Colonic mucosa (tissue), 4 donors: ENCODE measurements around the gene PKD2L2. TPM values are rescaled to one million over a fixed set of nuclear protein-coding genes. Genes with fewer than 3 reads are reported as not detected.

ENCODE experiments used
- DNase-seq: peaks from one replicate; pipeline ENCODE4 v3.0.0-alpha.2; 2020
- H3K27ac ChIP-seq: fragments of 200-600 bp; one replicate; pipeline ENCODE4 v1.8.0; 2021
- H3K27me3 ChIP-seq: fragments of 200-600 bp; one replicate; pipeline ENCODE4 v1.8.0; 2021
- H3K36me3 ChIP-seq: fragments of 200-600 bp; one replicate; pipeline ENCODE4 v1.8.0; 2021
- H3K4me1 ChIP-seq: fragments of 200-600 bp; one replicate; pipeline ENCODE4 v1.8.0; 2021; ENCODE audit warnings: mild to moderate bottlenecking
- H3K4me3 ChIP-seq: fragments of 200-600 bp; one replicate; pipeline ENCODE4 v1.8.0; 2021
- H3K9ac ChIP-seq, 2 donors: one replicate each; pipeline ENCODE4 v1.7.0; 2013; ENCODE audit warnings: control low read depth in 2 of 2, low read depth in 2 of 2, low read length in 2 of 2
- H3K9me3 ChIP-seq: fragments of 200-600 bp; one replicate; pipeline ENCODE4 v1.8.0; 2021
- CTCF ChIP-seq: fragments of 200-600 bp; IDR thresholded peaks from one replicate; pipeline ENCODE4 v1.8.0; 2022; ENCODE audit warnings: antibody characterized with exemption, mild to moderate bottlenecking
- intact Hi-C: fragments of 100-400 bp; cut with DNase I; formaldehyde crosslinking; loops from one replicate; pipeline ENCODE4 v1.14.1; 2022
- total RNA-seq, 2 donors: library from RNA; stranded (reverse); fragmentation: NEBNext Ultra II Directional in 1 of 2; extraction: Animal tissue kit (Norgen Biotek cat#: 25700) in 1 of 2; gene quantifications; one replicate each; pipeline ENCODE4 v1.2.1, GENCODE V29; 2021
- donor health status: healthy.
- donor health status: DM: no; HTN: no; CAD: no.
- donor health status: DM: no; HTN: no; CAD: no.

PKD2L2 gene
- total RNA-seq, 2 donors from 2014 or later = not detected

- Histone ChIP-seq H3K27ac (no peak overlapping the region), H3K36me3 (no peaks in the 10 kb centered on the region), H3K27me3 (no peaks in the 10 kb centered on the region), H3K4me3 (no peak overlapping the region), H3K4me1 (no peaks in the 10 kb centered on the region), H3K9me3 (no peaks in the 10 kb centered on the region), H3K9ac (no peak overlapping the region)
- no peak for TF ChIP-seq CTCF
- DNase-seq = no peak
- intact Hi-C loops = no loop called here
Observed at GRCh38 chr5:137914758-137915157, 25.5 kb downstream of the PKD2L2 start.

GRCh38 chr5:137916923-137917322, 27.7 kb downstream of the PKD2L2 start:
- no peak overlapping the region for H3K9ac ChIP-seq
- no peak for DNase-seq
- no peaks in the 10 kb centered on the region for H3K27me3 ChIP-seq
- no peaks in the 10 kb centered on the region for H3K4me1 ChIP-seq
- H3K27ac ChIP-seq = no peak overlapping the region
- H3K36me3 ChIP-seq = no peaks in the 10 kb centered on the region
- intact Hi-C loops = no loop called here
- TF ChIP-seq CTCF = no peak
- no peak overlapping the region for H3K4me3 ChIP-seq
- H3K9me3 ChIP-seq = no peaks in the 10 kb centered on the region

- no peak for TF ChIP-seq CTCF
- intact Hi-C loops = no loop called here
Observed at GRCh38 chr5:137921931-137922330, 32.7 kb downstream of the PKD2L2 start.

GRCh38 chr5:137923856-137924255, 34.6 kb downstream of the PKD2L2 start:
- Histone ChIP-seq H3K9ac (no peak overlapping the region), H3K27me3 (no peaks in the 10 kb centered on the region), H3K4me3 (no peak overlapping the region), H3K9me3 (no peaks in the 10 kb centered on the region), H3K36me3 (no peaks in the 10 kb centered on the region), H3K4me1 (no peaks in the 10 kb centered on the region), H3K27ac (no peak overlapping the region)
- intact Hi-C loops = no loop called here
- TF ChIP-seq CTCF = no peak
- DNase-seq = no peak

More at GRCh38 chr5:137921931-137922330, 32.7 kb downstream of the PKD2L2 start:
- H3K27me3 ChIP-seq = no peaks in the 10 kb centered on the region
- DNase-seq = no peak
- no peak overlapping the region for H3K27ac ChIP-seq
- no peak overlapping the region for H3K4me3 ChIP-seq
- no peaks in the 10 kb centered on the region for H3K36me3 ChIP-seq
- H3K4me1 ChIP-seq = no peaks in the 10 kb centered on the region
- H3K9ac ChIP-seq = no peak overlapping the region
- H3K9me3 ChIP-seq = no peaks in the 10 kb centered on the region

GRCh38 chr5:137932800-137933199, 43.5 kb downstream of the PKD2L2 start:
- Histone ChIP-seq H3K27ac (no peak overlapping the region), H3K4me1 (no peaks in the 10 kb centered on the region), H3K9me3 (no peaks in the 10 kb centered on the region), H3K27me3 (no peaks in the 10 kb centered on the region), H3K4me3 (no peak overlapping the region), H3K36me3 (no peaks in the 10 kb centered on the region), H3K9ac (no peak overlapping the region)
- intact Hi-C loops = no loop called here
- no peak for TF ChIP-seq CTCF
- no peak for DNase-seq

GRCh38 chr5:137933491-137933911, 44.2 kb downstream of the PKD2L2 start:
- Histone ChIP-seq H3K27me3 (no peaks in the 10 kb centered on the region), H3K4me3 (no peak overlapping the region), H3K36me3 (peaks cover 2% of the 10 kb centered on the region), H3K27ac (no peak overlapping the region), H3K4me1 (no peaks in the 10 kb centered on the region), H3K9ac (no peak overlapping the region), H3K9me3 (no peaks in the 10 kb centered on the region)
- intact Hi-C loops = no loop called here
- no peak for DNase-seq
- no peak for TF ChIP-seq CTCF
